8988T (cell line): ENCODE results near the gene PHTF2.

Source experiments
- DNase-seq: peaks from one replicate; pipeline ENCODE4 v3.0.0; 2011

PHTF2 gene

DNA sequence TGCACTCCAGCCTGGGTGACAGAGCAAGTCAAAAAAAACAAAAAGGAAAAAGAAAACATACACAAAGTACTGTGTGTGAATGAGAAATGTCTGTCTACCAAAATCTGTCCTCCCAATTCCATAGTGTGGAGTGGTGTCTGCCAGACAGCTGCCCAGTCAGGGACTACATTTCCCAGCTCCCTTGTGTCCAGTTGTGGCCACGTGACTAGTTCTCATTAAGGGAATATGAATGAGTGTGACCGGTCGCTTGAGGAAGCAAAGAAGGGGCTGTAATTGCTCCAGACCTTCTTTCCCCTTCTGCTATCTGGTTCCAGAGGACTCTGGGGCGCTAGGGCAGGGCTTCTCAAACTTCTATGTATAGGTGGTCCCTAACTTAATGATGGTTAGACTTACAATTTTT is 204.1 kb downstream of the PHTF2 start:
- no peak for DNase-seq

DNA sequence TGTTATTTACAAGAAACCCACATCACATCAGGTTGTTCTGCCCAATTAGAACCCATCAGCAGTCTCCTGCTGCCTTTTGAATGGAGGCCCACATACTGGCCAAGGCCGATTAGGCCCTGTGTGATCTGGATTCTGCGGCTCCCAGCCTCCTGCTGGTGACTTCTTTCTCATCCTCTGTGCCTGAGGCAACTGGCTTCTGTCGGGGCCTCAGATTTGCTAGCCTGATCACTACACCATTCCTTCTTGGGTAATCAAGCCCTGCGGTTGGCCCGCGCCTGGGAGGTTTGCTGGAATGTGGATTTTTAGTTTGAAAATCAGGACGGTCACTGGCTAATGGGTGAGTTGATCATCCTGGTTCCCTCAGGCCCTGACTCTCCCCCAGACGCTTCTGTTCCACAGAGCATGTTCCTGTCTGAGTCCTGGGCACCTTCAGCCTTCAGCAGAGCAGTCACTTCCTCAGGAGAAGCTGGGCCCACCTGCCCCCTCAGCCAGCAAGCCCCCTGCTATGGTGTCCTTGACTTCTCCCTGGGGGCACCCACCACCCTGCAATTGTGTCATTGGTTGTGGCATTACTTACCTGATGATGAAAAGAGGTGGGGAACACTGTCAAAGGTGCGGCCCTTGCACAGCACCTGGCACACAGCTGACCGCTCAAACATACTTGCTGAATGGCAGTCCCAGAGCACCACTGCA is 207.6 kb downstream of the PHTF2 start:
- DNase-seq, result no peak
